ENCODE data around the gene FBXW7.

Gene FBXW7

DNA sequence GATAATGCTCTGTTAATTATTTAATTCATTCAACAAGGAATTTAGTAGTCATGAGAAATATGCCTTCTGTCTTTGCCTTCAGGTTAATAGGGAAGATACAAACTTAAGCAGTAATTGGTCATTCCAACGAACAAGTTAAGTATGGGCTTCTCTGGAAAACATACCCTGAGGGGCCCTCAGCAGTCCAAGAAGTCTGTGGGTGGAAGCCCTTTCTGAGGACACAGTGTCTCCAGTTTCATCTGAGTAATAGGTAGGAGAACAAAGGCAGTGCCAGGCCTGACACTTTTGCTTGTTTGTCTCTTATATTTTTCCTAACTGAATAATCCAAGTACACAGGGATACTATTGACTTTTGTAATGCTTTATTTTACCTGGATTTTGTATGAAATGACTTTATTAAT lies 262.5 kb downstream of the FBXW7 start:
- H3K4me3 ChIP-seq (ENCODE audit: low read length) = no peak overlapping the region
- no peaks in the 10 kb centered on the region for H3K9me3 ChIP-seq (ENCODE audit: control insufficient read depth, low read depth, low read length)
- H3K4me1 ChIP-seq (ENCODE audit: control insufficient read depth, low read depth, low read length) = peaks cover 4% of the 10 kb centered on the region
- H3K27ac ChIP-seq (ENCODE audit: low read length) = no peak overlapping the region
- no peak overlapping the region for H3K9ac ChIP-seq (ENCODE audit: low read length)
- no peaks in the 10 kb centered on the region for H3K36me3 ChIP-seq (ENCODE audit: control insufficient read depth, low read depth, low read length)
- no peaks in the 10 kb centered on the region for H3K27me3 ChIP-seq (ENCODE audit: control insufficient read depth, insufficient read depth, low read length)
